ENCODE measurements around the gene PTRH1.
A peak's percentile ranks its signal among the peaks of the same experiment; 100 is the strongest.

Gene PTRH1

DNA sequence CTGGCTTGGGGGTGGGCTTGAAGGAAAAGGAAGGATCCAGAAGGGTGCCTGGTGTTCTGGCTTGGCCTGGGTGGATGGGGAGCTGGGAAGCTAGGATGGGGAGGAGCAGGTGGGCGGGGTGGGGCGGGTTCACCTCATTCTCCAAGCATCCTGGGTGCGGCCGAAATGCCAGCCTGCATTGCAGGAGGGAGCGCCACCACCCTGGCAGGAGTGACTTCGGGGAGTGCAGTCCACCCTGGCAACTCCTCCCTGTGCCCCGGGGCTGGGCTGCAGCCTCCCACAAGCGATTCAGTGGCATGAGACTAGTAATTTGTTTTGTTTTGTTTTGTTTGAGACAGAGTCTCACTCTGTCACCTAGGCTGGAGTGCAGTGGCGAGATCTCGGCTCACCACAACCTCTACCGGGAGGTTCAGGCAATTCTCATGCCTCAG lies 5.9 kb upstream of the PTRH1 start:
- Histone ChIP-seq H3K4me2 (ENCODE audit: insufficient read depth, low read length) (no peak overlapping the region), H3K9ac (ENCODE audit: low read depth, low read length) (no peak overlapping the region), H2AFZ (ENCODE audit: low read depth, low read length) (no peak overlapping the region), H3K4me1 (ENCODE audit: insufficient read depth, low read length) (peaks cover 24% of the 10 kb centered on the region), H3K4me3 (ENCODE audit: low read depth in 1 of 2, low read length in 2 of 2) (no peak overlapping the region), H4K20me1 (ENCODE audit: insufficient read depth, low read length) (no peaks in the 10 kb centered on the region), H3K9me3 (ENCODE audit: insufficient read depth, low read length, severe bottlenecking) (no peaks in the 10 kb centered on the region), H3K36me3 (ENCODE audit: insufficient read depth, low read length) (no peaks in the 10 kb centered on the region), H3K79me2 (ENCODE audit: insufficient read depth, low read length) (no peaks in the 10 kb centered on the region), H3K27me3 (ENCODE audit: insufficient read depth, low read length, poor library complexity) (no peaks in the 10 kb centered on the region), H3K27ac (ENCODE audit: low read length) (no peak overlapping the region)
- ATAC-seq (ENCODE audit: insufficient read depth, low read depth) (no peak), DNase-seq (no peak)
- TF ChIP-seq, protein P1, sequence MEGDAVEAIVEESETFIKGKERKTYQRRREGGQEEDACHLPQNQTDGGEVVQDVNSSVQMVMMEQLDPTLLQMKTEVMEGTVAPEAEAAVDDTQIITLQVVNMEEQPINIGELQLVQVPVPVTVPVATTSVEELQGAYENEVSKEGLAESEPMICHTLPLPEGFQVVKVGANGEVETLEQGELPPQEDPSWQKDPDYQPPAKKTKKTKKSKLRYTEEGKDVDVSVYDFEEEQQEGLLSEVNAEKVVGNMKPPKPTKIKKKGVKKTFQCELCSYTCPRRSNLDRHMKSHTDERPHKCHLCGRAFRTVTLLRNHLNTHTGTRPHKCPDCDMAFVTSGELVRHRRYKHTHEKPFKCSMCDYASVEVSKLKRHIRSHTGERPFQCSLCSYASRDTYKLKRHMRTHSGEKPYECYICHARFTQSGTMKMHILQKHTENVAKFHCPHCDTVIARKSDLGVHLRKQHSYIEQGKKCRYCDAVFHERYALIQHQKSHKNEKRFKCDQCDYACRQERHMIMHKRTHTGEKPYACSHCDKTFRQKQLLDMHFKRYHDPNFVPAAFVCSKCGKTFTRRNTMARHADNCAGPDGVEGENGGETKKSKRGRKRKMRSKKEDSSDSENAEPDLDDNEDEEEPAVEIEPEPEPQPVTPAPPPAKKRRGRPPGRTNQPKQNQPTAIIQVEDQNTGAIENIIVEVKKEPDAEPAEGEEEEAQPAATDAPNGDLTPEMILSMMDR (IDR thresholded peaks at IDR 0.05; ENCODE audit: borderline replicate concordance, extremely low read depth, low read length, poor library complexity, severe bottlenecking): no peak
- no peak for TF ChIP-seq EZH2 (IDR thresholded peaks at IDR 0.05; ENCODE audit: borderline replicate concordance, low read depth, low read length, severe bottlenecking)

DNA sequence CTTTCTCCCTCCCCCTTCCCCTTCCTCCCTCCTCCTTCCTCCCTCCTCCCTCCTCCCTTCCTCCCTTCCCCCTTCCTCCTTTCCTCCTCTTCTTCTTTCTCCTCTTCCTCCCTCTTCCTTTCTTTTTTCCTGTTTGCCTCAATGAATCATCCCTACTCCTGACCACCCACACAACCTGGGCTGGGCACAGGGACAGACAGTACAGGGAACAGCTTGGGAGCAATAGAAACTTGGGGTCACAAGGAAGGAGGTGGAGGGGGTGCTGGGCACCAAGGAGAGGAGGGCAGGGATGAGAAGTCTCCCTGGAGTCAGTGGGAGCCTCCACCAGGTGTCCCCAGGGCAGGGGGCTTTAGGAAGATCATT lies 5.4 kb upstream of the PTRH1 start:
- no peaks in the 10 kb centered on the region for H4K20me1 ChIP-seq (ENCODE audit: insufficient read depth, low read length)
- no peaks in the 10 kb centered on the region for H3K27me3 ChIP-seq (ENCODE audit: insufficient read depth, low read length, poor library complexity)
- ATAC-seq (ENCODE audit: insufficient read depth, low read depth) (no peak), DNase-seq (no peak)
- H3K27ac ChIP-seq (ENCODE audit: low read length): no peak overlapping the region
- H3K4me2 ChIP-seq (ENCODE audit: insufficient read depth, low read length): no peak overlapping the region
- peaks cover 29% of the 10 kb centered on the region for H3K4me1 ChIP-seq (ENCODE audit: insufficient read depth, low read length)
- H3K36me3 ChIP-seq (ENCODE audit: insufficient read depth, low read length): no peaks in the 10 kb centered on the region
- no peak overlapping the region for H3K9ac ChIP-seq (ENCODE audit: low read depth, low read length)
- no peak overlapping the region for H2AFZ ChIP-seq (ENCODE audit: low read depth, low read length)
- no peaks in the 10 kb centered on the region for H3K9me3 ChIP-seq (ENCODE audit: insufficient read depth, low read length, severe bottlenecking)
- TF ChIP-seq EZH2 (IDR thresholded peaks at IDR 0.05; ENCODE audit: borderline replicate concordance, low read depth, low read length, severe bottlenecking): no peak
- TF ChIP-seq, protein P1 (IDR thresholded peaks at IDR 0.05; ENCODE audit: borderline replicate concordance, extremely low read depth, low read length, poor library complexity, severe bottlenecking): no peak
- no peak overlapping the region for H3K4me3 ChIP-seq (ENCODE audit: low read depth in 1 of 2, low read length in 2 of 2)
- no peaks in the 10 kb centered on the region for H3K79me2 ChIP-seq (ENCODE audit: insufficient read depth, low read length)

DNA sequence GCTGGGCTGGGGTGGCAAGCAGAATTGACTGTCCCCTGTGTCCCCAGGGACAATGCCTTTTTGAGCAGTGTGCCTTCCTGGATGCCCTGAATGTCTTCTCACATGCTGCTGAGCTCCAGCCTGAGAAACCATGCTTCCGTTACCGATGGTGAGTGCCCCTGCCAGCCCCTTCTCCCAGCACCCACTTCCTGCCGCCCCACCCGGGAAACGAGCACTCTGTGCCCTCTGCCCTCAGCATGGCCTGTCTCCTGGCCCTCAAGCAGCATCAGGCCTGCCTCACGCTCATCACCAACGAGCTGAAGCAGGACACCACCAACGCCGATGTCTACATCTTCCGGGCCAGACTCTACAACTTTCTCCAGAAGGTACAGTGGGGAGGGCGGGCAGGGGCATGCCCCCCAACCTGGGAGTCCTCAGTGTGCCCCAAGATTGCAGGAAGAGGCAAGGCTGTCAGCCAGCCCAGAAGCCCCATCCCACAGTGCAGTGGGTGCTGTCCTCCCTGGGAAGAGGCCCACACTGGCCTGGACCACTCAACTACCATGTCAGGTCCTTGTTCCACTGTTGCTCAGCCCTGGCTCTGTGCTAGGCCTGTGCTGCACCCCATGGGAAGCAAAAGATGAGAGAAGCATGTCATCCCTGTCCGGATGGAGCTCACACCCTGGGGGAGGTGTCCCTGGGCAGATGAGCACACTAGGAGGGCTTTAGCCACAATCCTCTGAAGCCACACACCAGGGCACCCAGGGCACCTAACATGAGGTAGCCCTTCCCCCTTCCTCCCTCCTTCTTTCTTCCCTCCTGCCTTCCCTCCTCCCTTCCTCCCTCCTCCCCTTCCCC lies 4.8 kb upstream of the PTRH1 start:
- Histone ChIP-seq H3K9ac (ENCODE audit: low read depth, low read length) (peak overlapping the region; percentile 34), H3K4me2 (ENCODE audit: insufficient read depth, low read length) (peak overlapping the region; percentile 11; the same call in 1 of the 2 replicates), H3K36me3 (ENCODE audit: insufficient read depth, low read length) (no peaks in the 10 kb centered on the region), H2AFZ (ENCODE audit: low read depth, low read length) (0 out of 2 replicates have a peak overlapping the region, but pooled peaks have one; percentile 0), H3K27me3 (ENCODE audit: insufficient read depth, low read length, poor library complexity) (no peaks in the 10 kb centered on the region), H3K79me2 (ENCODE audit: insufficient read depth, low read length) (no peaks in the 10 kb centered on the region), H3K4me3 (ENCODE audit: low read depth in 1 of 2, low read length in 2 of 2) (no peak overlapping the region), H3K27ac (ENCODE audit: low read length) (peak overlapping the region; percentile 78), H3K4me1 (ENCODE audit: insufficient read depth, low read length) (peaks cover 30% of the 10 kb centered on the region), H3K9me3 (ENCODE audit: insufficient read depth, low read length, severe bottlenecking) (no peaks in the 10 kb centered on the region), H4K20me1 (ENCODE audit: insufficient read depth, low read length) (no peaks in the 10 kb centered on the region)
- DNase-seq (peak; percentile 77), ATAC-seq (ENCODE audit: insufficient read depth, low read depth) (peak; percentile 60)
- TF ChIP-seq, protein P1 (IDR thresholded peaks at IDR 0.05; ENCODE audit: borderline replicate concordance, extremely low read depth, low read length, poor library complexity, severe bottlenecking): no peak
- no peak for TF ChIP-seq EZH2 (IDR thresholded peaks at IDR 0.05; ENCODE audit: borderline replicate concordance, low read depth, low read length, severe bottlenecking)
